HCT116 (cell line): ENCODE measurements around the gene CYP26B1. TPM values are rescaled to one million over a fixed set of nuclear protein-coding genes. Genes with fewer than 3 reads are reported as not detected.

ENCODE experiments used
- ATAC-seq: fragments of 200-7000 bp; cut with Tn5 transposase; 2 replicates; pipeline ENCODE4 v1.9.1; 2020; ENCODE audit warnings: mild to moderate bottlenecking, moderate library complexity
- BruUV-seq: library from RNA; stranded (reverse); fragments of 400-500 nt; replicated peaks from 2 replicates; lab custom pipeline; 2021; lab: Mats Ljungman, UMichigan
- CTCF ChIA-PET: fragments of 300-600 bp; sonication (Branson Sonifier 250); formaldehyde crosslinking; loops from one replicate; lab custom pipeline; 2021; ENCODE audit warnings: antibody characterized with exemption; lab: Charles Lee
- POLR2A ChIA-PET: fragments of 300-600, 350-600 bp; sonication (Branson Sonifier 250); formaldehyde crosslinking; loops from one replicate; lab custom pipeline; 2021; ENCODE audit warnings: antibody characterized with exemption; lab: Charles Lee
- RAD21 ChIA-PET, 2 experiments: fragments of 300-600 bp; sonication (Branson Sonifier 250); formaldehyde crosslinking; loops; one replicate each; lab custom pipeline; 2023; ENCODE audit warnings: low total read pairs in 2 of 2; ENCODE audit not compliant: uncharacterized antibody in 2 of 2, unreplicated experiment in 2 of 2, low non-redundant PET in 1 of 2; lab: Charles Lee
- DNase-seq: peaks from one replicate; pipeline ENCODE4 v3.0.0-alpha.2; 2010; ENCODE audit warnings: low read depth, low spot score
- H2AFZ ChIP-seq: fragments of 200-600 bp; shearing (Covaris generic), sonication (generic); 2 replicates; pipeline ENCODE4 v1.6.1; 2017; ENCODE audit warnings: low read depth, mixed run types, mixed read lengths, antibody characterized with exemption, low read length; ENCODE audit not compliant: poor library complexity, severe bottlenecking
- H3K27ac ChIP-seq: 2 replicates; pipeline ENCODE4 v1.5.1; 2012; ENCODE audit warnings: low read depth, low read length
- H3K27me3 ChIP-seq: fragments of 200-600 bp; sonication (generic); 2 replicates; pipeline ENCODE4 v1.6.1; 2016; ENCODE audit warnings: mixed run types, low read length, mixed read lengths; ENCODE audit not compliant: insufficient read depth
- H3K36me3 ChIP-seq, 2 experiments: fragments of 200-500 bp in 1 of 2; fragments of 200-600 bp in 1 of 2; sonication (Bioruptor generic) in 1 of 2; sonication (generic) in 1 of 2; 2 replicates each; pipeline versions ENCODE4 v1.5.1 to v1.6.1; 2014 to 2016; ENCODE audit warnings: low read length in 2 of 2, inconsistent platforms in 1 of 2, mixed read lengths in 1 of 2, mixed run types in 1 of 2; ENCODE audit not compliant: insufficient read depth in 2 of 2, control insufficient read depth in 1 of 2
- H3K4me1 ChIP-seq, 2 experiments: fragments of 200-600 bp in 1 of 2; sonication (generic) in 1 of 2; 2 replicates each; pipeline versions ENCODE4 v1.5.1 to v1.6.1; 2012 to 2017; ENCODE audit warnings: low read length in 2 of 2, inconsistent platforms in 1 of 2, mild to moderate bottlenecking in 1 of 2, mixed read lengths in 1 of 2, mixed run types in 1 of 2, moderate library complexity in 1 of 2; ENCODE audit not compliant: insufficient read depth in 2 of 2, control insufficient read depth in 1 of 2
- H3K4me2 ChIP-seq: fragments of 200-600 bp; sonication (generic); 2 replicates; pipeline ENCODE4 v1.6.1; 2017; ENCODE audit warnings: mixed run types, low read length, mixed read lengths
- H3K4me3 ChIP-seq, 2 experiments: fragments of 200-600 bp in 1 of 2; sonication (generic) in 1 of 2; replicated peaks in 1 of 2; 2 replicates each; pipeline ENCODE4 v1.5.1; 2011 to 2016; ENCODE audit warnings: low read length in 2 of 2, control low read depth in 1 of 2, low read depth in 1 of 2, mild to moderate bottlenecking in 1 of 2, mixed read lengths in 1 of 2, mixed run types in 1 of 2
- H3K79me2 ChIP-seq: fragments of 200-600 bp; sonication (generic); 2 replicates; pipeline ENCODE4 v1.6.1; 2017; ENCODE audit warnings: mild to moderate bottlenecking, mixed run types, low read length, moderate library complexity, mixed read lengths; ENCODE audit not compliant: insufficient read depth
- H3K9ac ChIP-seq: fragments of 200-600 bp; sonication (generic); 2 replicates; pipeline ENCODE4 v1.6.1; 2016; ENCODE audit warnings: low read length, mixed read lengths
- H3K9me2 ChIP-seq: fragments of 200-600 bp; sonication (generic), shearing (Covaris generic); 2 replicates; pipeline ENCODE4 v1.6.1; 2017; ENCODE audit warnings: mixed run types, mild to moderate bottlenecking, moderate library complexity; ENCODE audit not compliant: insufficient read depth
- H3K9me3 ChIP-seq, 2 experiments: fragments of 200-500 bp in 1 of 2; fragments of 200-600 bp in 1 of 2; sonication (Bioruptor generic) in 1 of 2; sonication (generic) in 1 of 2; 2 replicates each; pipeline ENCODE4 v1.6.1; 2014 to 2017; ENCODE audit warnings: low read length in 2 of 2, mixed read lengths in 2 of 2, inconsistent platforms in 1 of 2, low read depth in 1 of 2, mild to moderate bottlenecking in 1 of 2, mixed run types in 1 of 2, moderate library complexity in 1 of 2; ENCODE audit not compliant: control insufficient read depth in 1 of 2, insufficient read depth in 1 of 2
- H4K20me1 ChIP-seq: fragments of 200-600 bp; sonication (generic), shearing (Covaris generic); 2 replicates; pipeline ENCODE4 v1.6.1; 2017; ENCODE audit warnings: mixed run types, mild to moderate bottlenecking, moderate library complexity; ENCODE audit not compliant: insufficient read depth
- ATF3 ChIP-seq: IDR thresholded peaks from 2 replicates; pipeline ENCODE4 v1.6.1; 2012
- CBX3 ChIP-seq: IDR thresholded peaks from 2 replicates; pipeline ENCODE4 v1.6.1; 2012; ENCODE audit warnings: low read depth
- CEBPB ChIP-seq: IDR thresholded peaks from 2 replicates; pipeline ENCODE4 v1.6.1; 2012; ENCODE audit warnings: low read depth
- CTCF ChIP-seq, 3 experiments: fragments of 200-600 bp in 1 of 3; sonication (generic) in 1 of 3; IDR thresholded peaks in 2 of 3; conservative IDR thresholded peaks in 1 of 3; 2 replicates each; pipeline ENCODE4 v1.5.1; 2012 to 2017; ENCODE audit warnings: low read depth in 2 of 3, low read length in 2 of 3, antibody characterized with exemption in 1 of 3, borderline replicate concordance in 1 of 3, control low read depth in 1 of 3, mild to moderate bottlenecking in 1 of 3, mixed read lengths in 1 of 3, mixed run types in 1 of 3, moderate library complexity in 1 of 3; ENCODE audit not compliant: insufficient read depth in 1 of 3
- EGR1 ChIP-seq: IDR thresholded peaks from 2 replicates; pipeline ENCODE4 v1.6.1; 2012; ENCODE audit warnings: low read depth
- EZH2 ChIP-seq: fragments of 200-600 bp; sonication (generic); IDR thresholded peaks from 2 replicates; pipeline ENCODE4 v1.6.1; 2017; ENCODE audit warnings: antibody characterized with exemption, mixed run types
- EZH2phosphoT487 ChIP-seq: fragments of 200-600 bp; IDR thresholded peaks from 2 replicates; pipeline ENCODE4 v1.6.1; 2018; ENCODE audit warnings: antibody characterized with exemption, borderline replicate concordance
- JUND ChIP-seq: IDR thresholded peaks from 2 replicates; pipeline ENCODE4 v1.6.1; 2012
- MAX ChIP-seq: IDR thresholded peaks from 2 replicates; pipeline ENCODE4 v1.6.1; 2012
- POLR2A ChIP-seq: IDR thresholded peaks from 2 replicates; pipeline ENCODE4 v1.7.0; 2011; ENCODE audit warnings: borderline replicate concordance; ENCODE audit not compliant: insufficient read depth, insufficient read length; ENCODE audit errors: extremely low read depth
- POLR2AphosphoS5 ChIP-seq: IDR thresholded peaks from 2 replicates; pipeline ENCODE4 v1.6.1; 2011; ENCODE audit warnings: mild to moderate bottlenecking, low read depth, low read length, moderate library complexity
- RAD21 ChIP-seq: IDR thresholded peaks from 2 replicates; pipeline ENCODE4 v1.6.1; 2012; ENCODE audit warnings: low read depth, mild to moderate bottlenecking
- REST ChIP-seq: IDR thresholded peaks from 2 replicates; pipeline ENCODE4 v1.6.1; 2012; ENCODE audit warnings: low read depth
- SP1 ChIP-seq: IDR thresholded peaks from 2 replicates; pipeline ENCODE4 v1.6.1; 2012; ENCODE audit warnings: low read depth
- YY1 ChIP-seq: IDR thresholded peaks from 2 replicates; pipeline ENCODE4 v1.6.1; 2011; ENCODE audit warnings: low read length, low read depth, moderate library complexity, mild to moderate bottlenecking; ENCODE audit not compliant: insufficient replicate concordance; ENCODE audit errors: extremely low read depth
- ZBTB33 ChIP-seq: IDR thresholded peaks from 2 replicates; pipeline ENCODE4 v1.6.1; 2011; ENCODE audit warnings: mild to moderate bottlenecking, low read length, moderate library complexity; ENCODE audit not compliant: insufficient replicate concordance; ENCODE audit errors: extremely low read depth
- ZFX ChIP-seq: fragments of 450-650 bp; IDR thresholded peaks from 2 replicates; pipeline ENCODE4 v1.6.1; 2017
- intact Hi-C: fragments of 100-400 bp; cut with micrococcal nuclease; formaldehyde crosslinking; loops from 2 replicates; pipeline ENCODE4 v1.10.0; 2022
- total RNA-seq: library from RNA; stranded (reverse); gene quantifications from one replicate; pipeline ENCODE4 v1.2.1, GENCODE V29; 2021; ENCODE audit not compliant: unreplicated experiment

Gene CYP26B1
- total RNA-seq, 1 experiment from 2014 or later = 21.1 TPM

GRCh38 chr2:72180351-72180750, 32.7 kb upstream of the CYP26B1 start:
- H4K20me1 ChIP-seq = no peaks in the 10 kb centered on the region
- ChIA-PET CTCF (no interaction called here), POLR2A (no interaction called here), RAD21 (no interaction called here)
- no peak overlapping the region for H2AFZ ChIP-seq
- H3K9me3 ChIP-seq = no peaks in the 10 kb centered on the region
- TF ChIP-seq SP1 = no peak
- TF ChIP-seq EZH2phosphoT487 = no peak
- TF ChIP-seq YY1 = no peak
- no peak for TF ChIP-seq RAD21
- TF ChIP-seq POLR2A = no peak
- no peak for TF ChIP-seq POLR2AphosphoS5
- TF ChIP-seq ZFX = no peak
- TF ChIP-seq ATF3 = no peak
- TF ChIP-seq EZH2 = no peak
- no peak for TF ChIP-seq ZBTB33
- TF ChIP-seq CTCF (IDR thresholded peaks at IDR 0.05 in 2 of 3, conservative IDR thresholded peaks at IDR 0.05 in 1 of 3; ENCODE audit: borderline replicate concordance in 1 of 3, insufficient read depth in 1 of 3, low read depth in 2 of 3, low read length in 2 of 3) = no peak
- no peak for TF ChIP-seq EGR1
- no peak for TF ChIP-seq CEBPB
- no peak for TF ChIP-seq JUND
- no peak for TF ChIP-seq REST
- TF ChIP-seq MAX = no peak
- TF ChIP-seq CBX3 = no peak
- DNase-seq (no peak), ATAC-seq (no peak)
- no peaks in the 10 kb centered on the region for H3K27me3 ChIP-seq
- H3K9ac ChIP-seq = no peak overlapping the region
- H3K27ac ChIP-seq = no peak overlapping the region
- H3K36me3 ChIP-seq = no peaks in the 10 kb centered on the region
- no TSS peak for BruUV-seq
- H3K9me2 ChIP-seq = no peaks in the 10 kb centered on the region
- H3K4me1 ChIP-seq = peaks cover 2 to 13% of the 10 kb centered on the region in 2 experiments; a peak in 2 of 4 replicates
- H3K79me2 ChIP-seq = no peaks in the 10 kb centered on the region
- no peak overlapping the region for H3K4me3 ChIP-seq
- intact Hi-C loops = no loop called here
- H3K4me2 ChIP-seq = no peak overlapping the region
